Suprapubic skin (tissue), 3 donors: ENCODE data around the gene GTF3C5.

Experiments used
- POLR2AphosphoS5 ChIP-seq, 3 donors: sonication (generic); formaldehyde crosslinking; IDR thresholded peaks; one replicate each; pipeline ENCODE4 v1.6.1; 2017; ENCODE audit warnings: antibody characterized with exemption in 3 of 3
- TF ChIP-seq, protein P1 (sequence below), 2 donors: fragments of 200-600 bp in 1 of 2; fragments of 450-650 bp in 1 of 2; sonication (generic) in 1 of 2; IDR thresholded peaks; one replicate each; pipeline ENCODE4 v1.5.1; 2016 to 2019; ENCODE audit warnings: antibody characterized with exemption in 2 of 2, mild to moderate bottlenecking in 1 of 2, moderate library complexity in 1 of 2

DNA sequence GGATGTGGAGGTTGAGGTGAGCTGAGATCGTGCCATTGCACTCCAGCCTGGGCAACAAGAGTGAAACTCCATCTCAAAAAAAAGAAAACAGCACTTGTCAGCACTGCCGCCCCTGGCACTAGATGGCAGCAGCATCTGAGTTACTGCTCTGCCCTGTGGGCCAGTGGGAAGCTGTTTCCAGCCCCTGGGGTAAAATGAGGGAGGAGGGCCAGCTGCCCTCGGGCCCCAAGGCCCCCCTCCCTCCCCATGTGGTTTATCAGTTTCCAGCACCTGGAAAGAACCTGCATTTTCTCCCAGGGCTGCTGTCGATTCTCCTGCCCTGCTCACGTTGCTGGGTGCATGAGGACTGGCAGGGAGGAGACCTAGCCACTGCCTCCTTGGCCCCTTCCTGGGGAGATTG, 17.8 kb downstream of the GTF3C5 start:
- TF ChIP-seq POLR2AphosphoS5 (IDR thresholded peaks at IDR 0.05): no peak
- TF ChIP-seq, protein P1, sequence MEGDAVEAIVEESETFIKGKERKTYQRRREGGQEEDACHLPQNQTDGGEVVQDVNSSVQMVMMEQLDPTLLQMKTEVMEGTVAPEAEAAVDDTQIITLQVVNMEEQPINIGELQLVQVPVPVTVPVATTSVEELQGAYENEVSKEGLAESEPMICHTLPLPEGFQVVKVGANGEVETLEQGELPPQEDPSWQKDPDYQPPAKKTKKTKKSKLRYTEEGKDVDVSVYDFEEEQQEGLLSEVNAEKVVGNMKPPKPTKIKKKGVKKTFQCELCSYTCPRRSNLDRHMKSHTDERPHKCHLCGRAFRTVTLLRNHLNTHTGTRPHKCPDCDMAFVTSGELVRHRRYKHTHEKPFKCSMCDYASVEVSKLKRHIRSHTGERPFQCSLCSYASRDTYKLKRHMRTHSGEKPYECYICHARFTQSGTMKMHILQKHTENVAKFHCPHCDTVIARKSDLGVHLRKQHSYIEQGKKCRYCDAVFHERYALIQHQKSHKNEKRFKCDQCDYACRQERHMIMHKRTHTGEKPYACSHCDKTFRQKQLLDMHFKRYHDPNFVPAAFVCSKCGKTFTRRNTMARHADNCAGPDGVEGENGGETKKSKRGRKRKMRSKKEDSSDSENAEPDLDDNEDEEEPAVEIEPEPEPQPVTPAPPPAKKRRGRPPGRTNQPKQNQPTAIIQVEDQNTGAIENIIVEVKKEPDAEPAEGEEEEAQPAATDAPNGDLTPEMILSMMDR (IDR thresholded peaks at IDR 0.05): peak in 1 of 2 donors; percentile 13
